Tibial nerve (tissue), 4 donors: ENCODE results near the gene RNU11. TPM values are rescaled to one million over a fixed set of nuclear protein-coding genes. Genes with fewer than 3 reads are reported as not detected.
A peak's percentile ranks its signal among the peaks of the same experiment; 100 is the strongest.

Source experiments
- DNase-seq, 2 donors: peaks; one replicate each; pipeline ENCODE4 v3.0.0-alpha.2; 2019; ENCODE audit warnings: low spot score in 2 of 2
- H3K27ac ChIP-seq, 4 donors: fragments of 200-600 bp; sonication (generic) in 3 of 4; one replicate each; pipeline ENCODE4 v1.5.1; 2017 to 2019; ENCODE audit warnings: mild to moderate bottlenecking in 1 of 4
- H3K27me3 ChIP-seq, 2 donors: fragments of 200-600 bp; sonication (generic) in 1 of 2; one replicate each; pipeline versions ENCODE4 v1.5.1 to v1.6.0; 2017 to 2019
- H3K36me3 ChIP-seq, 3 donors: fragments of 200-600 bp; sonication (generic); one replicate each; pipeline ENCODE4 v1.5.1; 2018 to 2019
- H3K4me1 ChIP-seq, 4 donors: fragments of 200-600 bp; sonication (generic) in 3 of 4; one replicate each; pipeline ENCODE4 v1.5.1; 2017 to 2019
- H3K4me3 ChIP-seq, 4 donors: fragments of 200-600 bp; sonication (generic) in 3 of 4; one replicate each; pipeline ENCODE4 v1.5.1; 2017 to 2019; ENCODE audit warnings: mild to moderate bottlenecking in 1 of 4, moderate library complexity in 1 of 4
- H3K9me3 ChIP-seq, 4 donors: fragments of 200-600 bp; sonication (generic) in 3 of 4; one replicate each; pipeline ENCODE4 v1.5.1; 2017 to 2019
- EP300 ChIP-seq, 2 donors: sonication (generic); formaldehyde crosslinking; IDR thresholded peaks; one replicate each; pipeline ENCODE4 v1.6.1; 2017; ENCODE audit warnings: antibody characterized with exemption in 2 of 2, mild to moderate bottlenecking in 1 of 2
- POLR2A ChIP-seq, 2 donors: fragments of 450-650 bp; IDR thresholded peaks; one replicate each; pipeline ENCODE4 v1.6.1; 2017; ENCODE audit warnings: antibody characterized with exemption in 2 of 2, mild to moderate bottlenecking in 2 of 2, moderate library complexity in 2 of 2
- WGBS, 2 donors: methylation state at CpG; one replicate each; pipeline ENCODE4 v1.1.5; 2018; 5-methylcytosine and 5-hydroxymethylcytosine counted together
- total RNA-seq, 4 donors: library from RNA; depleted of rRNA; stranded (reverse); fragments of >200 nt; gene quantifications; one replicate each; pipeline ENCODE4 v1.1.0, GENCODE V29; 2016
- TF ChIP-seq, protein P1 (sequence below), 5 experiments: fragments of 200-600 bp in 3 of 5; fragments of 450-650 bp in 2 of 5; sonication (generic) in 3 of 5; IDR thresholded peaks; one replicate each; pipeline ENCODE4 v1.5.1; 2016 to 2019; ENCODE audit warnings: antibody characterized with exemption in 5 of 5, mild to moderate bottlenecking in 3 of 5, moderate library complexity in 2 of 5

RNU11 gene
- not detected for total RNA-seq

DNA sequence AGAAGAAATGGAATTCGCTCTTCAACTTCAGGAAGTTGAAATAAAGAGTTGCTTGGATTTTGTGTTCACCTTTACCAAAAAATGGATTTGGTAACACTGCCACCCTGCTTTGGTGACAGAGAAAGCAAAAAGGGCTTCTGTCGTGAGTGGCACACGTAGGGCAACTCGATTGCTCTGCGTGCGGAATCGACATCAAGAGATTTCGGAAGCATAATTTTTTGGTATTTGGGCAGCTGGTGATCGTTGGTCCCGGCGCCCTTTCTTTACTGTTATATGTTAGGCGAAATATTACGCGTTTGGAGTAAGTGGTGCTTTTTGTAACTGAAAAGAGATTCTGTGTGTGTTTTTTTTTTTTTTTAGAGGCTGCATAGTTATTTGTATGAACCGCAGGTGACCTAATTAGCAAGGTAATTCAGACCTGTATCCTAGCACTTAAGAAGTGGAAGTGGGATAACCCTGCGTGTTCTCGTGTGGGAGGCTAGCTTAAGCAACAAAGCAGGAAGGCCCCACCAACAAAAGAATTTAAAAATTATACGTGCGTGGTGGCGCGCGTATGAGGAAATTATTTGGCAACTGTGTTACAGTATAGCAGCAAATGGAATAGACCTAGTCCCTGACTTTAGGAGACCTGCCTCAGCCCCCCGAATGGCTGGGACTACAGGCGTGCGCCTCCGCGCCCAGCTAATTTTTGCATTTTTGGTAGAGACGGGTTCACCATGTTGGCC, at the start of gene RNU11:
TSS of gene RNU11 (plus strand) at position 127 of the 725 bp plus-strand sequence.
- H3K27ac ChIP-seq, result peak within 1 kb of the TSS; percentile 77 to 95 (median 92)
- peaks cover 0 to 47% (median 17%) of the 10 kb centered on the region in 4 donors for H3K4me1 ChIP-seq
- H3K9me3 ChIP-seq, result no peaks in the 10 kb centered on the region
- H3K36me3 ChIP-seq, result no peaks in the 10 kb centered on the region
- no peaks in the 10 kb centered on the region for H3K27me3 ChIP-seq
- peak within 1 kb of the TSS; percentile 18 to 57 (median 44) for H3K4me3 ChIP-seq
- peak; percentile 80 to 87 for DNase-seq
- TF ChIP-seq EP300 (IDR thresholded peaks at IDR 0.05) (peak in 1 of 2 donors; percentile 100), POLR2A (IDR thresholded peaks at IDR 0.05) (peak; percentile 98 to 99)
- TF ChIP-seq, protein P1, sequence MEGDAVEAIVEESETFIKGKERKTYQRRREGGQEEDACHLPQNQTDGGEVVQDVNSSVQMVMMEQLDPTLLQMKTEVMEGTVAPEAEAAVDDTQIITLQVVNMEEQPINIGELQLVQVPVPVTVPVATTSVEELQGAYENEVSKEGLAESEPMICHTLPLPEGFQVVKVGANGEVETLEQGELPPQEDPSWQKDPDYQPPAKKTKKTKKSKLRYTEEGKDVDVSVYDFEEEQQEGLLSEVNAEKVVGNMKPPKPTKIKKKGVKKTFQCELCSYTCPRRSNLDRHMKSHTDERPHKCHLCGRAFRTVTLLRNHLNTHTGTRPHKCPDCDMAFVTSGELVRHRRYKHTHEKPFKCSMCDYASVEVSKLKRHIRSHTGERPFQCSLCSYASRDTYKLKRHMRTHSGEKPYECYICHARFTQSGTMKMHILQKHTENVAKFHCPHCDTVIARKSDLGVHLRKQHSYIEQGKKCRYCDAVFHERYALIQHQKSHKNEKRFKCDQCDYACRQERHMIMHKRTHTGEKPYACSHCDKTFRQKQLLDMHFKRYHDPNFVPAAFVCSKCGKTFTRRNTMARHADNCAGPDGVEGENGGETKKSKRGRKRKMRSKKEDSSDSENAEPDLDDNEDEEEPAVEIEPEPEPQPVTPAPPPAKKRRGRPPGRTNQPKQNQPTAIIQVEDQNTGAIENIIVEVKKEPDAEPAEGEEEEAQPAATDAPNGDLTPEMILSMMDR (IDR thresholded peaks at IDR 0.05), result peak in 2 of 5 experiments; percentile 5 to 37
- 4 to 5% methylated on average over 28 of the region's 28 CpGs for WGBS, 2 donors

DNA sequence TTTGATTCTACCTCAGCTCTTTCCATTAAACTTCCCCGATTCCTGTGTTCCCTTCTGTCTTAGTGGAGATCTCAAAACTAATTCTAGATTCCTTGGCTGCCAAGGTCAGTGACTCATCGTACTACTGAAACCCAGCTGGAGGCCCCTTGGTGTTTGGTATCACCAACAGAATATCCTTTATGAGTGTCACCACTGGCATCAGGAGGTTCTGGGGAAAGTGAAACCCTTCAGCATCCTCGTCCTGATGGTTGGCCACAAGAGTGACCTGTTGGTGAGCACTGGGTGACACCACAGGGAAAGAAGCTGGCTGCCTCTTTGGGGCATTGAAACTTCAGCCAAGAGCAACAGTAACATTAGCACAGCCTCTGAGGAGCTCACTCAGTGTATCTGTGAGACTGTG, 46.7 kb upstream of the RNU11 start:
- Histone ChIP-seq H3K4me1 (peaks cover 0 to 19% (median 0%) of the 10 kb centered on the region in 4 donors), H3K36me3 (peaks cover 0 to 61% (median 23%) of the 10 kb centered on the region in 3 donors), H3K27me3 (no peaks in the 10 kb centered on the region), H3K27ac (peak overlapping the region in 1 of 4 donors; percentile 11), H3K4me3 (no peak overlapping the region), H3K9me3 (no peaks in the 10 kb centered on the region)
- no peak for DNase-seq
- 52 to 55% methylated on average over 3 of the region's 3 CpGs for WGBS, 2 donors
- no peak for TF ChIP-seq EP300 (IDR thresholded peaks at IDR 0.05)
- TF ChIP-seq, protein P1 (IDR thresholded peaks at IDR 0.05), result no peak
- no peak for TF ChIP-seq POLR2A (IDR thresholded peaks at IDR 0.05)

DNA sequence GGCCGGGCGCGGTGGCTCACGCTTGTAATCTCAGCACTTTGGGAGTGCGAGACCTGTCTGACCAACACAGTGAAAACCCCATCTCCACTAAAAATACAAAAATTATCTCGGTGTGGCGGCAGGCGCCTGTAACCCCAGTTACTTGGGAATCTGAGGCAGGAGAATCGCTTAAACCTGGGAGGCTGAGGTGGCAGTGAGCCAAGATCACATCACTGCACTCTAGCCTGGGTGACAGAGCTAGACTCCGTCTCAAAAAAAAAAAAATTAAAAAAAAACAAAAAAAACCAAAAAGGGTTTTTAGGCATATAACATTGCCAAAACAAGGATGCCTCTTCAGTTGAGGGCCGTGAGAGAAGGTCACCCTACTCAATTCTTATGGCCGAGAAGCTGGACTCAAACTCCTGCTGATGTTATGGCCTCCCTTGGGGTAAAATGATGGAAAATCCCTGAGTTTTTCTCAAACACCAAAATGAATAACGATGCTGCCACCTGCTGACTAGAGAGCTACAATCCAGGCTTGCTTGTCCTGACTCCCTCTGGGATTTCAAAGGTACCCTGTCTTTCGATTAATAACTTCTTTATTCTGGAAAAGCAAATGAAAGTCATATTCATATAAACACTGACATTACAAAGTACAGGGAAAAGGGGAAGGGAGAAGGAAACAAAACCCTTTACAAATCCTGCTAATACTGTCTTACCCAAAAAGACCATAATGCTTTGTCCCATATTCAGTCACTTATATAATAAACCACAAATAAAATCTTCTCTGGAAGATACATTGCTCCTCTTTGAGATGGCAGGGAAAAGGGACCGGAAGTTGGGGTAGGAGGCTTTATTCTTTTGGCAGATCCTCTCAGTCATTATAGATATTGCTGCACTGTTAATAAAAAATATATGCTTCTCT, 45.6 kb upstream of the RNU11 start:
- DNase-seq, result peak; percentile 42 to 82
- Histone ChIP-seq H3K4me1 (peaks cover 0 to 19% (median 0%) of the 10 kb centered on the region in 4 donors), H3K9me3 (no peaks in the 10 kb centered on the region), H3K36me3 (peaks cover 0 to 72% (median 23%) of the 10 kb centered on the region in 3 donors), H3K27ac (no peak overlapping the region), H3K4me3 (no peak overlapping the region), H3K27me3 (no peaks in the 10 kb centered on the region)
- WGBS, 2 donors, result 64 to 66% methylated on average over 15 of the region's 15 CpGs
- TF ChIP-seq POLR2A (IDR thresholded peaks at IDR 0.05), result no peak
- TF ChIP-seq, protein P1 (IDR thresholded peaks at IDR 0.05), result peak; percentile 53 to 76 (median 60)
- TF ChIP-seq EP300 (IDR thresholded peaks at IDR 0.05), result peak in 1 of 2 donors; percentile 10

DNA sequence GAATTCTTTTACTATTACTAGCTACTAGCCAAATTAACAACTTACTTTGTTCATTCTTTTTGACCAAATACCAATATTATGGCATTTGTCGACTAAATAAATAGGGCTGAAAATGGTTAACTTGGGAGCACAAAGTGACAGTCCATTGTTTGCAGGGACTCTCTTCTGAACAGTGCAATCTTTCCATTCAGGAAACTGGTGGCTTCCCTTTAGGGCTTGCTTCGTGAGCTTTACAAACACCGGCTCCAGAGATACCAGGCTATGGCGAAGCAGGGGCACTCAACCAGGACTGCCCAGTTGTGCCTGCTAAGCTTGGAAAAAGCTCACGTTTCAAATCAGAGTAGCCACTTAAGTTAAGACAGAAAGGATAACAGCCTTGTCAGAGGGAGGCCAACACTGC, 44.0 kb upstream of the RNU11 start:
- DNase-seq, result no peak
- no peak overlapping the region for H3K27ac ChIP-seq
- TF ChIP-seq, protein P1 (IDR thresholded peaks at IDR 0.05), result no peak
- TF ChIP-seq EP300 (IDR thresholded peaks at IDR 0.05) (no peak), POLR2A (IDR thresholded peaks at IDR 0.05) (no peak)
- H3K4me1 ChIP-seq, result peaks cover 0 to 19% (median 0%) of the 10 kb centered on the region in 4 donors
- H3K9me3 ChIP-seq, result no peaks in the 10 kb centered on the region
- H3K4me3 ChIP-seq, result no peak overlapping the region
- no peaks in the 10 kb centered on the region for H3K27me3 ChIP-seq
- peaks cover 2 to 85% (median 23%) of the 10 kb centered on the region in 3 donors for H3K36me3 ChIP-seq
- WGBS, 2 donors, result 89 to 93% methylated on average over 5 of the region's 5 CpGs
